HG03521 (cell line): ENCODE data around the gene TBC1D8.

Source experiments
- ATAC-seq: cut with Tn5 transposase; IDR thresholded peaks from one replicate; pipeline ENCODE4 v1.9.1; 2021; ENCODE audit warnings: mild to moderate bottlenecking, moderate library complexity; ENCODE audit not compliant: unreplicated experiment

Gene TBC1D8

GRCh38 chr2:100983684-100984310, 167.4 kb downstream of the TBC1D8 start:
- no peak for ATAC-seq

GRCh38 chr2:100983201-100983600, 168.0 kb downstream of the TBC1D8 start:
- no peak for ATAC-seq

- no peak for ATAC-seq
These were observed 168.7 kb downstream of the TBC1D8 start for GRCh38 chr2:100982431-100982861.

- no peak for ATAC-seq
These were observed 170.2 kb downstream of the TBC1D8 start for GRCh38 chr2:100981011-100981410.

DNA sequence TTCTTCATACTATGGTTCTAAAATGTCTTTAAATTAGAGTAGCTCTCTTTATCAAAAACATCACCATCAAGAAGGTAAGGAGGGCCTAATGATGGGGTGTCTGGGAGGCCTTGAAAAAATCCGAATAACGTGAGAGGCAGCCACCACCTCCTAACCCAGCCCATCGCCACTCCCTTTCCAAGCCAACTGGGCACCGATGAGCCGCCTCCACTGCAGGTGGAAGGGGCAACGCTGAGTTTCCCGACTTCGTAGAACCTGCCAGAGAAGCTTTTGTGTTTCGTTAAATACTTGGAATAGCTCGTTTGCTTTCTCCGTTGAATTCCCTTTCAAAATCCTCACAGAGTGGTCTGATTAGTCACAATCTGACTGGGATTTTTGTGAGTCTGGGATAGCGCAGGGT, 171.1 kb downstream of the TBC1D8 start:
- no peak for ATAC-seq

GRCh38 chr2:100978582-100979191, 172.5 kb downstream of the TBC1D8 start:
- ATAC-seq = no peak

DNA sequence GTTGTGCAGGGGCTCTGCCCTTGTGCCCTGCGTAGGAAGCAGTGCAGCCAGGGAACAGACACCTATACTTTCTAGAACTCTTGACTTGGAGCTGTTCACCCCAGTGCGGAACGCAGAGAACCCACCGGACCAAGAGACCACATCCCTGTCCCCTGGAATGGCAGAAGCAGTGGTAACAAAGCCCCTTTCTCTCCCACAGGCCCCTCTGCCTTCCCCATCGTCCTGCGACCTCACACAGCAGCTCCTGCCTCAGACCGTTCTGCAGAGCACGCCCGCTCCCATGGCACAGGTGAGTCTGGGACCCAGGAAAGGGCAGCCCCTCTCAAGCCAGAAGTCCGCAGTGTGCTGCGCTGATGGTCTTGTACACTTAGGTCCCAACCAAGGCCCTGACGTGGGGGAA, 173.7 kb downstream of the TBC1D8 start:
- ATAC-seq = no peak

DNA sequence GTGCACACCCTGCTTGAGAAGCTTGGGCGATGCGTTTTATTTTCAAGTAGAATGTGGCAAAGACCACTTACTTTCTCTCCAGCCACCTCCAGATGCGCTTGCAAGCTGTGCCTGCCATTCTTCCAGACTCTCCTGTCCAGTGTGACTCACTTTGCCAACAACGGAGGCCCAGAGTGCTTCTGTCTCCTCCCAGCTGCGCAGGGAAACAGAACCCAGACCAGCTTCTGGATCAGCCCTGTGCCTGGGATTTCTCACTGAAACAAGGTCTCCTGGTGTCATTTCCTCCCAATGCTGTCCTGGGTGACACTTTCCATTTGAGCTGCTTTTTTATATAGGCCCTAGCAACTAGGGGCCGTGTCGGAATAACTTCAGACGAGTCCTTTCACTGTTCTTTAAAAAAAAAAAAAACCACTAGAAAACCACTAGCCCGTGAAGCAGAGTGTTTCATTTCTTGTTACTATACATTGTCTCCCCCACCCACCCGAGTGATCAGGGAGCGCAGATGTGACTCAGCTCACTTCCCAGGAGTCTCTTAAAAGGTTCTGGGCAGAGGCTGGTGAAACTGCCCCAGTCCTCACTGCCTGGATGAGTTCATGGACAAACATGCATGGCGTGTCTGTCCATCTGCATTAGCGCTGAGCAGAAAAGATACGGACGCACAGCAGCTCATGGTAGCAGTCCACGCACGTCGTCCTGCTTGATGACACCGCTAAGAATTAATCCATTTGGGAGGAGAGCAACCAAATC, 174.4 kb downstream of the TBC1D8 start:
- ATAC-seq = peak; percentile 82

DNA sequence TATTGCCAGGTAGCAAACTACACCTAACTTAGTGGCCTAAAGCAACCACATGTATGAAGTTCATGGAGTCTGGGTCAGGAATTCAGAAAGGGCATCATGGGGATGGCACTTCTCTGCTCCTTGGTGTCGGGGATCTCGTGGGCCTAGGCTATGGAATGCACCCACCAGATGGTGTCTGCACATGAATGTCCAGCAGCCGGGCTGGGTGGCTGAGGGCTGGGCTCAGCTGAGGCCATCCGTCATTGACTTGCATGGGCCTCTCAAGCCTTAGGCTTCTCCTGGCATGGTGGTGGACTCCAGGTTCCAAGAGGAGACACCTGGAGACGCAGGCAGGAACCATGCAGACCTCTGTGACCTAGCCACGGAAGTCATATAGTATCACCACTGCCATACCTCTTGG, 175.1 kb downstream of the TBC1D8 start:
- ATAC-seq = no peak

GRCh38 chr2:100975521-100975785, 175.7 kb downstream of the TBC1D8 start:
- no peak for ATAC-seq

DNA sequence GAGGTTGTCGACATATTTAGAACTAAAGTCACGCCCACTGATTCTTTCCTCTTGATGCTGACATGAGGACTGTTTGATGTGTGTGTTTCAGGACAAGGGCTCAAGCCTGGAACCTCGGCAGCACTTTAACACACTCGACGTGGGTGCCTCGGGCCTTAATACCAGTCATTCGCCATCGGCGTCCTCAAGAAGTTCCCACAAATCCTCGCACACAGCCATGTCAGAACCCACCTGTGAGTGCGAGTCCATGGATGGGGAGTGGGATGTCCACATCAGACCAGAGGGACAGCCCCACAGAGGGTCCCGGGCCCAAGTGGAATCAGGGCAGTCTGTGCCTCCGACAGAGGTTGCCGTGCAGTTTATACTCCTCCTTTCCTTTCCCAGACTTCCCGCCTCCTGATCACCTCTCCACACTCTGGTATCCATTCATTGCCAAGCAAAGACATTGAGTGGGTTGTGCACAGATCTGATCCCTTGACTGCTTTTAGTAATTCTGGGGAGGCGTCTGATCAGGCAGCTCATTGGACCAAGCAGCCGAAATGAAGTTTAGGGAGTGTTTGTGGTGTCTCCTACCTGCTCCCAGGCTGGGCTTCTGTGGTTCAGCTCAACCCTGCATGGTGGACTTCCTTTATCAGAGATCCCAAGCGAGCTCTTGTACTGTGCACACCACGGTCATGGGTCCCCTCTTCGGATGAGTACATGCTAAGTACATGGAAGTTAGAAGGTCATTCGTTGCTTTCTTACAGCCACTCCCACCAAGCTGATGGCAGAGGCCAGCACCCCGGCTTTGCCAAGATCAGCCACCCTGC, 176.3 kb downstream of the TBC1D8 start:
- no peak for ATAC-seq

GRCh38 chr2:100972452-100972851, 178.7 kb downstream of the TBC1D8 start:
- no peak for ATAC-seq

- ATAC-seq = no peak
These were observed 180.0 kb downstream of the TBC1D8 start for GRCh38 chr2:100971221-100971620.

GRCh38 chr2:100969998-100970397, 181.2 kb downstream of the TBC1D8 start:
- ATAC-seq = no peak

- no peak for ATAC-seq
These were observed 182.7 kb downstream of the TBC1D8 start for GRCh38 chr2:100968146-100969145.

GRCh38 chr2:100967716-100968115, 183.5 kb downstream of the TBC1D8 start:
- no peak for ATAC-seq

- no peak for ATAC-seq
These were observed 185.6 kb downstream of the TBC1D8 start for GRCh38 chr2:100965596-100965995.

- no peak for ATAC-seq
These were observed 186.5 kb downstream of the TBC1D8 start for GRCh38 chr2:100964681-100965169.

- no peak for ATAC-seq
These were observed 187.0 kb downstream of the TBC1D8 start for GRCh38 chr2:100964222-100964621.

DNA sequence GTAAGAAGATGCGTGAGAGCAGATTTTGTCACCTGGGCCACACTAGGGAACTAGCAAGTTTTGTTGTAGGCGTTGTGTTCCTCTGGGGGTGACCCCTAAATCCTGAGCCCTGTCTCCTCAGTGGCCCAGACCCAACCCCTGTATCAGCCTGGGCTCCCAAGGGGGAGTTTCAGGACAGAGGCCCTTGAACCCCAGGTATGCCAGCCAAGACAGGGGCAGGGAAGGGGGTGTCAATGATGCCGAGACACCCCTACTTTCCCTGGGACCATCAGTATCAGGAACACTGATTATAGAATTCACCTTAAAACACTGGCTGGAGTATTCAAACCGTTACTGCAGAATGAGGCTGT, 188.2 kb downstream of the TBC1D8 start:
- no peak for ATAC-seq
